ENCODE data around the gene MIPEP.

Gene MIPEP

GRCh38 chr13:23805821-23806220 is 83.4 kb downstream of the MIPEP start:
- peaks cover 35% of the 10 kb centered on the region for H3K4me1 ChIP-seq (ENCODE audit: low read depth, poor library complexity, severe bottlenecking)
- H2AFZ ChIP-seq (ENCODE audit: low read depth) = no peak overlapping the region
- no peaks in the 10 kb centered on the region for H3K79me2 ChIP-seq (ENCODE audit: insufficient read depth, low read depth)
- H3K36me3 ChIP-seq (ENCODE audit: insufficient read depth) = no peaks in the 10 kb centered on the region
- H3K27me3 ChIP-seq (ENCODE audit: insufficient read depth, low read depth) = no peaks in the 10 kb centered on the region
- H3K4me2 ChIP-seq = no peak overlapping the region
- no peaks in the 10 kb centered on the region for H4K20me1 ChIP-seq (ENCODE audit: insufficient read depth)
- H3K4me3 ChIP-seq (IDR thresholded peaks at IDR 0.05; ENCODE audit: insufficient read depth, low read depth, low read length) = no peak overlapping the region
- H3K27ac ChIP-seq = no peak overlapping the region
- no peak for TF ChIP-seq CTCF (conservative IDR thresholded peaks at IDR 0.05; ENCODE audit: low read depth, low read length)
- no peak overlapping the region for H3K9ac ChIP-seq

DNA sequence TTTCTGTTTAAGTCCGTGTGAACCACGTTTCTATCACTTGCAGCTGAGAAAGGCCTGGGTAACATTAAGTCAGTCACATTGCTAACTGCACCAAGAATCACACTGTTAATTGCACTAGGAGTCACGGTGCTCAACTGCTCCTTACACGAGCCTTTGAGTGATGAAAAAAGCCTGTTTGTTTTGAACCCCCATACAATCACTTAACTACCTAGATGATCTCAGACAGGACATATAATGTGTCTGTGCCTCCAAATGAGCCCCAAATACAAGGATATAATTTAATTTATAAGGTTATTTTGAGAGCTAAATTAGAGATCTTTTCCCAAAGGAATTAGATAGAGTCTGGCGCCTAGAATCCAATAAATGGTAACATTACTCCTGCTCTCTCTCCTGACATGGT is 84.1 kb downstream of the MIPEP start:
- no peak for TF ChIP-seq CTCF (conservative IDR thresholded peaks at IDR 0.05; ENCODE audit: low read depth, low read length)
- H4K20me1 ChIP-seq (ENCODE audit: insufficient read depth) = no peaks in the 10 kb centered on the region
- H2AFZ ChIP-seq (ENCODE audit: low read depth) = no peak overlapping the region
- no peak overlapping the region for H3K4me3 ChIP-seq (IDR thresholded peaks at IDR 0.05; ENCODE audit: insufficient read depth, low read depth, low read length)
- H3K27ac ChIP-seq = no peak overlapping the region
- H3K27me3 ChIP-seq (ENCODE audit: insufficient read depth, low read depth) = no peaks in the 10 kb centered on the region
- H3K9ac ChIP-seq = no peak overlapping the region
- no peaks in the 10 kb centered on the region for H3K36me3 ChIP-seq (ENCODE audit: insufficient read depth)
- no peaks in the 10 kb centered on the region for H3K79me2 ChIP-seq (ENCODE audit: insufficient read depth, low read depth)
- H3K4me2 ChIP-seq = no peak overlapping the region
- H3K4me1 ChIP-seq (ENCODE audit: low read depth, poor library complexity, severe bottlenecking) = peaks cover 42% of the 10 kb centered on the region

DNA sequence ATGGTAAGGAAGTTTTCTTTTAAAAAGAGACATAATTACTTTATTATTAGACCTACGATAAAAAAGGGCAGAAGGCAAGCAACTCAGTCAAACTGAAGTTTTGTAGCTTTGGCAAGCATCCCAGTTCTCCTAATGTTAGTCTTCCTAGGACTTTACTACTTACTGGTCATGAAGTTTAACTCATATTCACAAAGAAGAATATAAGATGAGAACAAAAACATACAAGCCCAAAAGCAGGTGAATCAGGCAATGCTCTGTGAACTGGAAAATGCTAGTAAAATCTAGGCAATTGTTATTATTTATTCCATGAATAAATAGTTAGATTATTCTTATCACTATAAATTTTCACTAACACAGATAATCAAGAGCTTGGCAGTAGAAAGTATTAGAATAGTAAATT is 85.0 kb downstream of the MIPEP start:
- no peak overlapping the region for H3K9ac ChIP-seq
- no peak overlapping the region for H2AFZ ChIP-seq (ENCODE audit: low read depth)
- no peaks in the 10 kb centered on the region for H3K27me3 ChIP-seq (ENCODE audit: insufficient read depth, low read depth)
- no peaks in the 10 kb centered on the region for H3K36me3 ChIP-seq (ENCODE audit: insufficient read depth)
- no peak for TF ChIP-seq CTCF (conservative IDR thresholded peaks at IDR 0.05; ENCODE audit: low read depth, low read length)
- peaks cover 50% of the 10 kb centered on the region for H3K4me1 ChIP-seq (ENCODE audit: low read depth, poor library complexity, severe bottlenecking)
- no peaks in the 10 kb centered on the region for H3K79me2 ChIP-seq (ENCODE audit: insufficient read depth, low read depth)
- no peak overlapping the region for H3K27ac ChIP-seq
- H3K4me2 ChIP-seq = no peak overlapping the region
- H3K4me3 ChIP-seq (IDR thresholded peaks at IDR 0.05; ENCODE audit: insufficient read depth, low read depth, low read length) = no peak overlapping the region
- H4K20me1 ChIP-seq (ENCODE audit: insufficient read depth) = no peaks in the 10 kb centered on the region

DNA sequence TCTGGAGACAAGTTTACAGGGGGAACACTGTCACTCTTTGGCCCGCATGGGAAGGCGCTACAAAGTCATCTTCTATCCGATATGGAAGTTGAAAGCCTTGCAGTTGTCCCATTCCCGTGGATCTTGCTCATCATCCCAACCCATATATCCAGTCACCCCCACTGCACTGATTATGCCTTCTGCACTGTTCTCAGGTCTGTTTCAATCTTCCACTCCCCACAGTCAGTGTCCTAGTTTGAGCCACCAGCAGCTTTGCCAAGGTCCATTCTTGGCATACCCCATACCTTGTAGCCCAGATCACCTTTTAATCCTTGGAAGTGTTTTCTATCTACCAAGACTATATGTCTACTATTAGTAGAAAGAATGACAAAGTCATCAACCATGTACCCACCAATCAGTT is 88.1 kb downstream of the MIPEP start:
- no peak overlapping the region for H3K4me3 ChIP-seq (IDR thresholded peaks at IDR 0.05; ENCODE audit: insufficient read depth, low read depth, low read length)
- peak overlapping the region; percentile 80; the same call in 1 of the 2 replicates for H3K27ac ChIP-seq
- no peaks in the 10 kb centered on the region for H3K79me2 ChIP-seq (ENCODE audit: insufficient read depth, low read depth)
- peaks cover 53% of the 10 kb centered on the region for H3K4me1 ChIP-seq (ENCODE audit: low read depth, poor library complexity, severe bottlenecking)
- H3K27me3 ChIP-seq (ENCODE audit: insufficient read depth, low read depth) = no peaks in the 10 kb centered on the region
- H2AFZ ChIP-seq (ENCODE audit: low read depth) = no peak overlapping the region
- H3K36me3 ChIP-seq (ENCODE audit: insufficient read depth) = no peaks in the 10 kb centered on the region
- no peaks in the 10 kb centered on the region for H4K20me1 ChIP-seq (ENCODE audit: insufficient read depth)
- TF ChIP-seq CTCF (conservative IDR thresholded peaks at IDR 0.05; ENCODE audit: low read depth, low read length) = no peak
- H3K4me2 ChIP-seq = no peak overlapping the region
- no peak overlapping the region for H3K9ac ChIP-seq
